ENCODE data around the gene HIP1R.

GRCh38 chr12:122903693-122904034, 68.4 kb downstream of the HIP1R start:
- TF ChIP-seq SP2 (IDR thresholded peaks at IDR 0.05; ENCODE audit: low read length) = no peak
- TF ChIP-seq EP300 (IDR thresholded peaks at IDR 0.05; ENCODE audit: borderline replicate concordance in 1 of 2, low read depth in 2 of 2, low read length in 2 of 2) = no peak
- no peak for TF ChIP-seq POLR2A (IDR thresholded peaks at IDR 0.05; ENCODE audit: control extremely low read depth in 1 of 2, low read depth in 2 of 2, low read length in 2 of 2)
- TF ChIP-seq, protein P1, sequence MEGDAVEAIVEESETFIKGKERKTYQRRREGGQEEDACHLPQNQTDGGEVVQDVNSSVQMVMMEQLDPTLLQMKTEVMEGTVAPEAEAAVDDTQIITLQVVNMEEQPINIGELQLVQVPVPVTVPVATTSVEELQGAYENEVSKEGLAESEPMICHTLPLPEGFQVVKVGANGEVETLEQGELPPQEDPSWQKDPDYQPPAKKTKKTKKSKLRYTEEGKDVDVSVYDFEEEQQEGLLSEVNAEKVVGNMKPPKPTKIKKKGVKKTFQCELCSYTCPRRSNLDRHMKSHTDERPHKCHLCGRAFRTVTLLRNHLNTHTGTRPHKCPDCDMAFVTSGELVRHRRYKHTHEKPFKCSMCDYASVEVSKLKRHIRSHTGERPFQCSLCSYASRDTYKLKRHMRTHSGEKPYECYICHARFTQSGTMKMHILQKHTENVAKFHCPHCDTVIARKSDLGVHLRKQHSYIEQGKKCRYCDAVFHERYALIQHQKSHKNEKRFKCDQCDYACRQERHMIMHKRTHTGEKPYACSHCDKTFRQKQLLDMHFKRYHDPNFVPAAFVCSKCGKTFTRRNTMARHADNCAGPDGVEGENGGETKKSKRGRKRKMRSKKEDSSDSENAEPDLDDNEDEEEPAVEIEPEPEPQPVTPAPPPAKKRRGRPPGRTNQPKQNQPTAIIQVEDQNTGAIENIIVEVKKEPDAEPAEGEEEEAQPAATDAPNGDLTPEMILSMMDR (IDR thresholded peaks at IDR 0.05; ENCODE audit: control extremely low read depth in 1 of 3, insufficient read depth in 1 of 3, low read depth in 1 of 3, low read length in 3 of 3) = no peak
- no peak for TF ChIP-seq POLR2AphosphoS5 (IDR thresholded peaks at IDR 0.05; ENCODE audit: low read depth, low read length)
- TF ChIP-seq CEBPB (IDR thresholded peaks at IDR 0.05; ENCODE audit: low read depth, low read length) = no peak
- TF ChIP-seq NANOG (IDR thresholded peaks at IDR 0.05; ENCODE audit: insufficient read depth, low read depth, low read length, poor library complexity, severe bottlenecking) = no peak
- no peak for TF ChIP-seq ASH2L (IDR thresholded peaks at IDR 0.05; ENCODE audit: low read length)
- TF ChIP-seq SIN3A (conservative IDR thresholded peaks at IDR 0.05 in 1 of 2, IDR thresholded peaks at IDR 0.05 in 1 of 2; ENCODE audit: low read depth in 1 of 2, low read length in 2 of 2) = no peak
- TF ChIP-seq USF2 (IDR thresholded peaks at IDR 0.05; ENCODE audit: low read length) = no peak
